GM12872 (cell line): ENCODE measurements around the gene SLC9A9.

Source experiments
- TF ChIP-seq, protein P1 (sequence below): IDR thresholded peaks from 3 replicates; pipeline ENCODE4 v1.5.1; 2011; ENCODE audit warnings: low read depth, mild to moderate bottlenecking, low read length, moderate library complexity; ENCODE audit not compliant: insufficient read depth

The SLC9A9 gene

DNA sequence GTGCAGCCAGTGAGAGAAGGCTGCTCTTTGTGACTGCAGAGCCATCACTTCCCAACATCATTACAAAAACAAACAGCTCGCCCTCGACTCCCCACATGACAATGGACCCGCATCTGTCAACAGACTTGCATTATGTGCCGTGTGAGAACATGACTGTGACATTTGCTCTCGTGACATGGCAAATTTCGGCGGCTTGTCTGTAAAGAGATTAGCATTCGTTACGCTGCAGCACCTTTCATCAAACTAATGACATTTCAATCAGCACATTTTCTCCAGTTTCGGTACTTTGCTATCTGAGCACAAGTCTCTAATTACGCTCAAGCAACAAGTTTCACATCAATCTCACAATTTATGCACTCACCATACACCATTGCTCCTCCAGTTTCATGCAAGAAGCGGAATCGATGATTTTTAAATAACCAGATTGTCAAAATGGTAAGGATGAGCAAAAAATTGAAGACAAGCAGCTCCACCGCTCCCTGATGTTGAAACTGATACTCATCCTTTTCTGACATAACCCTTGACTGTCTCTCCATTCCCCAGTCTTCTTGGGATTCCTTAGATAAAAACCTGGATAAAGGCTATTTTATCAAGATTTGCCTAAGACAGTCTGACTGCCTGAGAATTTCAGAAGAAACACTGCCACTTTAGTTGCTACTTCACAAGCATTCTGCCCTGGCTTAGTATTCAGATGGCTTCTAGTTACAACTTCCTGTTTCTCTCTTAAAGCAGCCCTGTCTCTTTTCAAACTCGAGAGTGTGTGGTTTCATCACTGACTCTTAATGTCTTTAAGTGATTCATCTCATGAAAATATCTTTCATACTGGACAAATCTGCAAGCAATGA is at the start of gene SLC9A9:
Gene SLC9A9, minus strand, starts transcription at position 682 of the 845 bp plus-strand sequence. Its CDS starts 146 bp downstream, at position 536.
- TF ChIP-seq, protein P1, sequence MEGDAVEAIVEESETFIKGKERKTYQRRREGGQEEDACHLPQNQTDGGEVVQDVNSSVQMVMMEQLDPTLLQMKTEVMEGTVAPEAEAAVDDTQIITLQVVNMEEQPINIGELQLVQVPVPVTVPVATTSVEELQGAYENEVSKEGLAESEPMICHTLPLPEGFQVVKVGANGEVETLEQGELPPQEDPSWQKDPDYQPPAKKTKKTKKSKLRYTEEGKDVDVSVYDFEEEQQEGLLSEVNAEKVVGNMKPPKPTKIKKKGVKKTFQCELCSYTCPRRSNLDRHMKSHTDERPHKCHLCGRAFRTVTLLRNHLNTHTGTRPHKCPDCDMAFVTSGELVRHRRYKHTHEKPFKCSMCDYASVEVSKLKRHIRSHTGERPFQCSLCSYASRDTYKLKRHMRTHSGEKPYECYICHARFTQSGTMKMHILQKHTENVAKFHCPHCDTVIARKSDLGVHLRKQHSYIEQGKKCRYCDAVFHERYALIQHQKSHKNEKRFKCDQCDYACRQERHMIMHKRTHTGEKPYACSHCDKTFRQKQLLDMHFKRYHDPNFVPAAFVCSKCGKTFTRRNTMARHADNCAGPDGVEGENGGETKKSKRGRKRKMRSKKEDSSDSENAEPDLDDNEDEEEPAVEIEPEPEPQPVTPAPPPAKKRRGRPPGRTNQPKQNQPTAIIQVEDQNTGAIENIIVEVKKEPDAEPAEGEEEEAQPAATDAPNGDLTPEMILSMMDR, result no peak

- TF ChIP-seq, protein P1, result no peak
Observed at GRCh38 chr3:143897576-143898295, 49.5 kb upstream of the SLC9A9 start.

GRCh38 chr3:143896486-143896885 is 48.2 kb upstream of the SLC9A9 start:
- TF ChIP-seq, protein P1, result no peak

GRCh38 chr3:143895805-143896204 is 47.5 kb upstream of the SLC9A9 start:
- TF ChIP-seq, protein P1, result 0 out of 3 replicates have a peak, but pooled peaks have one; percentile 14

DNA sequence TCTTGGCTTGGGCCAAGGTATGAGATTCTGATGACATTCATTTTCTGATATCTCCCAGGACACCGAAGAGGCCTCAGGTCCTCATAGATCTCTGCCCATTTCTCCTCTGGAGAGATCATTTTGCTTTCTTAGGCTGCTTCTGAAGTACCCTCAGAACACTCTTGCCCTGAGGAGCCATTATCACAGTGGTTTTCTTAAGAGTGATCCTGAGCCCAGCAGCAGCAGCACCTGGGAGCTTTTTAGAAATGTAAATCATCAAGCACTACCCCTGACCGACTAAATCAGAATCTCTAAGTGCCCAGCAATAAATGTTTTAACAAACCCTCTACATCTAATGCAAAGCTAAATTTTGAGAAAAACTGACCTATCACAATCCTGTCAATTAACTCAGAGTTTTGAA is 40.6 kb upstream of the SLC9A9 start:
- TF ChIP-seq, protein P1, result no peak

- TF ChIP-seq, protein P1, result no peak
Observed at GRCh38 chr3:143888166-143888565, 39.9 kb upstream of the SLC9A9 start.

DNA sequence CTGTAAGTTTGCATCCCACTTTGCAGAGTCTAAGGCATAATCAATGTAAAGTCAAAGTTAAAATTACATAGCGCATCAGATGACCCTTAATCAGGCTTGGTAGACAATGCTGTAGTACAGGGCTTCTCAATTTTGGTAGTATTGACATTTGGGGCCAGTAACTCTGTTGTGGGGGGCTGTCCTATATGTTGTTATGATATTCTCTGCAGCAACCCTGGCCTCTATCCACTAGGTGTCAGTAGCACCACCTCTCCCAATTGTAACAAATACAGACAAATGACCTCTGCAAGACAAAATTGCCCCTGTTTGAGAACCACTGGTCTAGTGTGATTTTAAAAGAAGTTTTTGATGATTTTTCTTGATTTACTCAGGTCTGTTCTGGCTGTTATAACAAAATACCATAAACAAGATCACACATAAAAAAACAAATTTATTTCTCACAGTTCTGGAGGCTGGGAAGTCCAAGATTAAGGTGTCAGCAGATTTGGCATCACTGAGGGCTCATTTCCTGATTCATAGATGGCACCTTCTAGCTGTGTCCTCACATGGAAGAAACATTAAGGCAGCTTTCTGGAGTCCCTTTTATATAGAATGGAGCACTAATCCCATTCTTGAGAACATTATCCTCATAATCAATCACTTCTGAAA is 37.6 kb upstream of the SLC9A9 start:
- TF ChIP-seq, protein P1, result peak; percentile 83
